GM10847 (cell line): Measurements from ENCODE around the gene TMEM125.

Experiments used
- POLR2A ChIP-seq: IDR thresholded peaks from 2 replicates; pipeline ENCODE4 v1.6.1; 2011; ENCODE audit not compliant: insufficient read length; ENCODE audit errors: extremely low read depth

The TMEM125 gene

DNA sequence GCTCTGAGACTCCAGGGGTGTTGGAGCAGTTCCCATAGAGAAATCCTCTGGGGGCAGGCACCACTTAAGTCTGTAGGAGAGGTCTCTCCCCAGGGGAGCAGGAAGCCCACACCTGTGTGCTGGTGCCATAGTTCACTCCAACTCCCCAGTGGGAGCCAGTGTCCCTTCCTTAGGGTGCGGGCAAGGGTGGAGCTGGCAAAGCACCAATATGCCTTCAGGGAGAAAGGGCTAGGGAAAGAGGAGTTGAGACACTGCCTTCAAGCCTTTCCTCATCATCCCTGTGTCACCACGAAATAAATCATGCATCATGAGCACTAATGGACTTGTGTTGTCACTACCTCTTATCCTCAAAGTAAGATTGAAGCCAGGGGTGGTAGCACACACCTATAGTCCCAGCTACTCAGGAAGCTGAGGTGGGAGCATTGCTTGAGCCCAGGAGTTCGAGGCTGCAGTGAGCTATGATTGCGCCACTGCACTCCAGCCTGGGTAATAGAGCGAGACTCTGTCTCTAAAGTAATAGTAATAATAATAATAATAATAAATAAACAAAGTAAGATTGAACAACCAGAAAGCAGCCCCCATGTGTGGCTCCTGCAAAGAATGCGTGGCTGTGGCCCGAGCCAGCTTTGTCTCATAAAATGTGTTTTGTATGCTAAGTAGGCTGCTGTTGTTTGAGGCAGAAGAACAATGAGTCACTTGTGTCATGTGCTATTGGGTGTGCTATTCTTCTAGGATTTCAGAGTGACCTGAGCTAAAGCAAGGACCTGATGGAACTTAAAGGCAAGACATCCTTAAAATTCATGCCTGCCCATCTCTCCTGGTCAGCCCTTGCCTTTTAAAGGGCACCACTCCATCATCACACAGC lies 24.3 kb downstream of the TMEM125 start:
- TF ChIP-seq POLR2A, result no peak

DNA sequence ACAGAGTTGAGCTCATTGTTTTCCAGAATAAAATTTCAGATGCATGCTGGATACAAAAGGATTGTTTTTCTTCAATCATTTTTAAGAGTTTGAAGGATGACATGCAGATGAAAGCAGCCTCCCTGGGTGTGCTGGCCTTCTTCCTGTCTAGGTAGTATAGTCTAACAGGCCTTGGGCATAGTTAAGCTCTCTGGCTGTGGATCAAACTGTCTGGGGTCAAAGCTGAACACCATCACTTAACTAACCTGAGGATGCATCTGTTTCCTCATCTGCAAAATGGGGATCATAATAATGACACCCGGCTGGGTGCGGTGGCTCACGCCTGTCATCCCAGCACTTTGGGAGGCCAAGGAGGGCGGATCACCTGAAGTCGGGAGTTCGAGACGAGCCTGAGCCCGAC lies 25.0 kb downstream of the TMEM125 start:
- no peak for TF ChIP-seq POLR2A

DNA sequence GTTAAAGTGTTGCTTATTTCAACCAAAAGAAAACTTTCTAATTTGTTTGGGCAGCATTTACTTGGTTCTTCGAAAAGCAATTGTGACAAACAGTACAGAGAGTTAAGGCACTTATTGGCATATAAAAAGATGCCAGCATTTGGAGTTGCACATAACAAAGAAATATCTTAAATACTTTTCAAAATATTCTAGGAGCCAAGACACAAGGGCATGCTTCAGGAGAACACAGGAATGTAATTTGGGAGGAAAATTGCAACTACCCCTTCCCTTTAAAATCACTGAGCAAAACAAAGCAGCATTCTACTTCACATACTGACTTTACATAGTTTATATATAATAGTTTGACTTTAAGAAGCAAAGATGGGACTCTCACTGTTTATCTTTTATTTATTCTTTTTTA lies 26.4 kb downstream of the TMEM125 start:
- TF ChIP-seq POLR2A, result no peak

DNA sequence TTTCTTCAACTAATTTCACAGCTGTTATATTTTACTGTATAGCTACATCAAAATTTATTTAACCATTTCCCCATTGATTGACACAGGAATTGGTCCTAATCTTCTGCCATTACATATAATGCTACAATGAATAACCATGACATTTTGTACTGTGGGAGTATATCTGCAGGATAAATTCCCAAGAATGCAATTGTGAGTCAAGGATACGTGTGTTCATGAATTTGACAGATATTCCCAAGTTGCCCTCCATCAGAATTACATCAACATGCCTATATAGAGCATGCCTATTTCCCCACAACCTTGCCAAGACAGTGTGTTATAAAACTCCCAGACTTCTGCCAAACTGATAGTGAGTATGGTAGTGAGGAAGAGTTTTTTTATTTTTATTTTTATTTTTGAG lies 28.3 kb downstream of the TMEM125 start:
- no peak for TF ChIP-seq POLR2A

DNA sequence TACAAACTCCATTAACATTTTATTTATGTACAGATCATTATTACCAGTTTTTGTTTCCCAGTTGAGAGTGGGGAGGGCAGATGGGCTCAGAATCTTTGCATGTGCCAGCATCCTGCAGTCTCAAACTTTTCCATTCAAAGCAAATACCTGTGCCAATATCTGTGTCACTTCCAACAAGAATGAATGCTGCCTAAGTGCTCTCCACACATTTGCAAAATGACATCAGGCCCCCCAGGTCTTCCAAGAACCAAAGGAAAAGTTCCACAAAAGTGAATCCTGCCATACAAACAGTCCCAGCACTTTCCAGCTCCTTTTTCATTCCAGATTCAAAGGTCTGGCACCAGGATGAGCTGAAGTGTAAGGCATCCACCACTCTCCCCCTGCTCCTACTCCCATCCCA lies 29.3 kb downstream of the TMEM125 start:
- TF ChIP-seq POLR2A, result no peak

DNA sequence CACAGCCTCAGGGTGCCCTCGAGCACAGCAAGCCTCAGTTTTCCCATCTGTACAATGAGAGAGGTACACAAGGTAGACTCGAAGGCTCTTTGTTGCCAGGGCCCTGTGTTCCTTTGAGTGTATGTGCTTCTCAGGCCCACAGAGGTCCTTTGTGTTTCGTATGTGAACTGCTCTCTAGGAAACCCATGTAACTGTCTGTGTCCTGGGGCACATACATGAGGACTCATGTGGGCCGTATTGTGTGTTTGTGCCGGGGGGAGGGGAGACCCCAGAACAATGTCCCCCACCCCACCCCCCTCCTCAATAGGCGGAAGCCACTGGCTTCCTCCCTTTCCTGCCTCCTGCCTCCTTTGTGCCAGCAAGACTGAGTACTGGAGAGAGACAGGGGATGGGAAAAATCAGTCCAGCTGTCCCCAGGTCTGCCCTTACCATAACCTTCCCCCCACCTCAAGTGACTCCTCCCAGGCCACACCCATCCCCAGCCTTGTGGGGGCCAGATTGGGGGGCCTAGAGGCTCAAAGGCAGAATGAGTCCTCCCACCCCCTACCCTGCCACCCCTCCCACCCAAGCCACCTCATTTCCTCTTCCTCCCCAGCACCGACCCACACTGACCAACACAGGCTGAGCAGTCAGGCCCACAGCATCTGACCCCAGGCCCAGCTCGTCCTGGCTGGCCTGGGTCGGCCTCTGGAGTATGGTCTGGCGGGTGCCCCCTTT lies 30.8 kb downstream of the TMEM125 start, which contains the start of gene TIE1:
TSS of gene TIE1 (plus strand) at position 605 of the 717 bp plus-strand sequence. CDS start at position 695, 90 bp downstream.
- no peak for TF ChIP-seq POLR2A

DNA sequence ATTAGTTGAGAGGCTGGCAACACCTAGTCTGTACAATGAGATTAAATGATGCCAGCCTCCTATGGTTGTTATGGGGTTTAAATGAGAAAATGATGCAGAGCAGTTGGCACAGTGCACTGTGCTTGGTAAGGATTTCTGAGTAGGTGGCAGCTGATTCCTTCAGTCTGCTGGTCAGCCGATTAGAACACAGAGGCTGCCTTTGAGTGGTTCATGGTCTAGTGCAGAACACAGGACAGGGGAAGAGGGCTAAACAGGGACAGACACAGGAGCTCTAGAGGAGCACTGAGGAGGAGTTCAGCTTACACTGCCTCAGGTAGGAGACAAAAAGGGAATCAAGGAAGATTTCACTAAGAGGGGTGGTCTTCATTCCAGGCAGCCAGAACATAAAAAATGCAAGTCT lies 32.4 kb downstream of the TMEM125 start:
- no peak for TF ChIP-seq POLR2A

DNA sequence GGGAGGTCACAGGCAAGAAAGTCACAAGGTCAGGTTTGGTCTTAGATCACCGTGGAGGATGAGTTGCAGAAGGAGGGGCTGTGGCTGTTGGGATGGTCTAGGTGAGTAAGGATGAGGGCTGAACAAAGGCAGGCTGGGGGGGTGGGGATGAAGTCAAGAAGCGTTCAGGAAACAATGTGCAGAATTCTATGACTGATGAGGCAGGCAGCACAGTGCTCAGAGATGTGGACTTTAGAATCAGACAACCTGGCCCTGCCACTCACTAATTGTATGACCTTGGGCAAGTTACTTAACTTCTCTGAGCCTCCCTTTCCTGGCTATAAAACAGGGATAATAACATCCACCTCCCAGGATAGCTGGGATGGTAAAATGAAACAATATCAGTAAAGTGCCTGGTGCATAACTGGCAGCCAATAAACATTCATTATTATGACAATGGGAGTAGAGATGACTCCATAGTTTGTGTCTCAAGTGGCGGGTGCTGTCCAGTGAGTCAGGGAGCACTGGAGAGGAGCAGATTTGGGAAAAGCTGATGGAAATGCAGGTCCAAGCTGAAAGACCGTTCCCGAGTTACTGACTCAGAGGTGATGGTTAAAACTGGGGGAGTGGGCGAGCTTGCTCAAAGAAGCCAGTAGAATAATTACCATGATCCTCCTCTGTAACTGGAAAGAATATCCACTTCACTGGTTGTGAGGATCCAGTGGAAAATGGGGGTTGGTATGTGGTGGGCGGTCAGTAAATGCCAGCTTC lies 33.1 kb downstream of the TMEM125 start:
- TF ChIP-seq POLR2A, result no peak

DNA sequence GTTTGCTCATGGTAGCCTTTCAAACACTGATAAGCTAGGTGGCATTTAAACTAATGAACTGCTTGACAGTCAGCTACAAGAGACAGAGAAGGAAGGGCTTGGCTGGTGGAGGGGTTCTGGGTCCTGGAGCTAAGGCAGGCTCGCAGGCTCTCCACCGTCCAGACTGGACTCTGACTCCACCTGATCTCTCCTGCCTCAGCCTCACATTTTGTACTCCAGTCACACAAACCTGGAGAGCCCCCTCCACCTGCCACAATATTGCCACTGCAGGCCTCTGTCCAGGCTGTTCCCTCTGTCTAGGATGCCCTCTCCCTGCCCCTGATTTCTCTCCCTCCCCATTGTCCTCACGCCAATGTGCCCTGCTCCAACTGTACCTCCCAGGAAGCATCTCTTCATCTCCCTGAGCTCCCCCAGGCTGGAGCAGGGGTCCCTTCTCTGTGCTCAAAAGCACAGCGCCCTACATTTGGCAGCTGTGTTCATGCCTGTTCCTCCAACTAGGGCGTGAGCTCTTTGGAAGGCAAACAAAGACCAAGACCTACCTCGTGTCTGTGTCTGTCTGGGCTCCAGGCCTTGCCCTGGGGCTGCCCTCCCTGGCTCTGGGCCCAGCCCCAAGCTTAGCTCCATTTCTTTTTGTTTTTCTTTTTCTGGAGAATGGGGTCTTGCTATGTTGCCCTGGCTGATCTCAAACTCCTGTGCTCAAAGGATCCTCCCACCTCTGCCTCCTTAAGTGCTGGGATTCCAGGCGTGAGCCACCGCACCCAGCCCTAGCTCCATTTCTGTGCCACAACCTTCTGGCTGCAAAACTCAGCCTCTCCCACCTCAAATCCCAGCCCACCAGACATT lies 33.9 kb downstream of the TMEM125 start:
- no peak for TF ChIP-seq POLR2A

DNA sequence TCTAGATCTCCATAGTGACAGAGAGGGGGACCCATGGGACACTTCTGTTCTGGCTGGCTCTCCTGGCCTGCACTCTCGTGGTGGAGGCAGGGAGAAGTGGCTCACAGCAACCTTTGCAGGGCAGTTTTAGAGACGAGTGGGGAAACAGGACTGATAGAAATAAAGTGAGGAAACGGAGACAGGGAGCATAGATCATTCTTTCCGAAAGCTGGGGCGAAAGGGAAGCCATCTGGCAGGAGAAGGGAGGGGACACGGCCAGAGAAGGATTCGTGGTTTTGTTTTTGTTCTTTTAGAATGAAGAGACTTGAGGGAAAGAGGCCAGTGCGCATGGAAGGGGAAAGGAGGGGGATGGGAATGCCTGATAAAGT lies 34.5 kb downstream of the TMEM125 start:
- TF ChIP-seq POLR2A, result no peak

DNA sequence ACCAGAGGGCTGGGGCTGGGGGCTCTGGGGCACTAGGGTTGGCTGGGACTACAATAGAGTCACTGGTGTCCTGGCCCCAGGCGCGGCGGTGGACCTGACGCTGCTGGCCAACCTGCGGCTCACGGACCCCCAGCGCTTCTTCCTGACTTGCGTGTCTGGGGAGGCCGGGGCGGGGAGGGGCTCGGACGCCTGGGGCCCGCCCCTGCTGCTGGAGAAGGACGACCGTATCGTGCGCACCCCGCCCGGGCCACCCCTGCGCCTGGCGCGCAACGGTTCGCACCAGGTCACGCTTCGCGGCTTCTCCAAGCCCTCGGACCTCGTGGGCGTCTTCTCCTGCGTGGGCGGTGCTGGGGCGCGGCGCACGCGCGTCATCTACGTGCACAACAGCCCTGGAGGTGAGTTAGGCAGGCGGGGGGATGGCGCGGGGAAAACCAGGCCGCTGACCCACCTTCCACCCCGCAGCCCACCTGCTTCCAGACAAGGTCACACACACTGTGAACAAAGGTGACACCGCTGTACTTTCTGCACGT lies 35.1 kb downstream of the TMEM125 start:
- TF ChIP-seq POLR2A, result no peak

DNA sequence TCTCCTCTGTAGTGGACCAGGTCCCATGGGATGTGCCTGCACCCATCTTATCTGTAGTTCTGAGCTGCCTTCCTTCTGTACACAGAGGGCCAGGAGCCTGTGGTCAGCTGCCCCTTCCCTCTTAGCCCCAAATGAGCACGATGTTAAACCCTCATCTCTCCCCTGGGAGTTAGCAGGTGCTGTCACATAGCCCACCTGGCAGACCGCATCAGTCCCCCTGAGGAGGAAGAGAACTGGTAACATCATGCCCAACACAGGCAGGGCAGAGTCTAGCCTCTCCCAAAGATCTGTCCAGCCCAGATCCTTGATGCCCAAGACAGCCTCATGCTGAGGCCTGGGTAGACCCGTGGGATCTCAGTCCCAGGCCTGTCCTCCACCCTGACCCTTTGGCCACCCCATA lies 35.7 kb downstream of the TMEM125 start:
- no peak for TF ChIP-seq POLR2A

DNA sequence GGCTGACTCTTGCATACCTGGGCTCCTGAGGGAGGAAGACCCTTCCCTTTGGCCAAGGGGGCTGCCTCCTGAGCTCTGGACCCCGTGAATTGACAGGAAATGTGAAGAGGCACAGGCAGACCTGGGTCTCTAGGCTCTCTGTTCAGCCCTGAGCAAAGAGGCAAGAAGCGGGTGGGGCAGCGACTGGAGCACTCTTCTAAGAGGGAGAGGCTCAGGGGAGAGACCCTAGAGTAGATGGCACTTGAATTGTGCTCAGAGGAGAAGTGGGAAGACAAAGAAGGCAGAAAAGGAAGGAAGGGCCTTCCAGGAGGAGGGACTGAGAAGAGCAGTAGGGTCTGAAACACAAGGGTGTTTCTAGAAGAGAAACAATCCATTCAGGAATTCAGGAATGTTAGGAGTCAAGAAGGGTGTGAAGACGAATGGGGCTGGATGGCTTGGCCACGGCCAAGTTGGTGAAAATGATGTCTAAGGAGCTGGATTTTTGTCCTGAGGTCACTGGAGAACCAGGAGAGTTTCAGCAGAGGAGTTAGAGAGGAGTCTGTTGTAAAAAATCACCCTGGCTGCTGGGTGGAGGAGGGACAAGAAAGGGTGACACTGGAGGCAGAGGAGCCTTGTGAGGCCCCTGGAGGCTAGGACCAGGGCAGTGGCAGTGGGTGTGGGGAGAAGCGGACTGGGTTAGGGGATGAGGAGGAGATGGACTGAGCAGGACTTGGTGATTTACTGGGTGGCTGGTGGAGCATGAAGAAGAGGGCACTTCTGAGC lies 36.3 kb downstream of the TMEM125 start:
- no peak for TF ChIP-seq POLR2A

DNA sequence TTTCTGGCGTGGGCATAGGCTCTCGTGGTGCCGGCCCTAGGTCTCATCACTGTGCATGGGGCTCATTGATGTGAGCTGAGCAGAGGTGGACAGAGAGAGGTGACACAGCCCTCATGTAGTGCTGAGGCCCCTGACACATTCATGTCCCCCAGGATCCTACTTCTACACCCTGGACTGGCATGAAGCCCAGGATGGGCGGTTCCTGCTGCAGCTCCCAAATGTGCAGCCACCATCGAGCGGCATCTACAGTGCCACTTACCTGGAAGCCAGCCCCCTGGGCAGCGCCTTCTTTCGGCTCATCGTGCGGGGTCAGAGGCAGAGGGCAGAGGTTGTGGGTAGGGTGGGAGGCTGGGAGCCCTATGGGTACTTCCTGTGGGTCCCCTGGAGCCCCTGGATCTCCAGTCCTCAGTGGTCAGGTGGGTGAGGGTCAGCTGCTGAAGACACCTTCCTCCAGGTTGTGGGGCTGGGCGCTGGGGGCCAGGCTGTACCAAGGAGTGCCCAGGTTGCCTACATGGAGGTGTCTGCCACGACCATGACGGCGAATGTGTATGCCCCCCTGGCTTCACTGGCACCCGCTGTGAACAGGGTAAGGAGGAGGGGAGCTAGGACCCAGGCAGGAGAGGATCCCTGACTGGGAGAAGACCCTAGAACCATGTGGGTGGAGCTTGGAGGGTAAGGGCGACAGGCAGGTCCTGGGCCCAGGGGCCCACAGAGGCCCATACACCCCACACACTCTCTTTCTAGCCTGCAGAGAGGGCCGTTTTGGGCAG lies 37.1 kb downstream of the TMEM125 start:
- TF ChIP-seq POLR2A, result no peak
